Measurements from ENCODE around the gene SKP1. TPM values are rescaled to one million over a fixed set of nuclear protein-coding genes. Genes with fewer than 3 reads are reported as not detected.

The SKP1 gene
- total and polyA plus RNA-seq, 10 of the 15 experiments (the other 5 are each of a cell fraction or from before 2014, with no cell fraction given) = 100 to 1,686 (median 519) TPM

GRCh38 chr5:134195666-134196065 lies 18.9 kb upstream of the SKP1 start (continued):
- TF ChIP-seq CTCF (IDR thresholded peaks at IDR 0.05 in 2 of 3, conservative IDR thresholded peaks at IDR 0.05 in 1 of 3; ENCODE audit: control insufficient read depth in 2 of 3, extremely low read depth in 1 of 3, insufficient read depth in 1 of 3, low read depth in 3 of 3, low read length in 3 of 3) (no peak), E2F8 (IDR thresholded peaks at IDR 0.05; ENCODE audit: low read depth, partially characterized antibody) (no peak), JUNB (IDR thresholded peaks at IDR 0.05) (no peak), RCOR1 (conservative IDR thresholded peaks at IDR 0.05; ENCODE audit: low read depth, low read length) (no peak), WRNIP1 (IDR thresholded peaks at IDR 0.05; ENCODE audit: borderline replicate concordance, low read depth, low read length) (no peak), SPI1 (IDR thresholded peaks at IDR 0.05; ENCODE audit: borderline replicate concordance, insufficient read depth, low read depth, low read length) (no peak), SMAD5 (IDR thresholded peaks at IDR 0.05; ENCODE audit: low read depth) (no peak)
- TF ChIP-seq, protein P1, sequence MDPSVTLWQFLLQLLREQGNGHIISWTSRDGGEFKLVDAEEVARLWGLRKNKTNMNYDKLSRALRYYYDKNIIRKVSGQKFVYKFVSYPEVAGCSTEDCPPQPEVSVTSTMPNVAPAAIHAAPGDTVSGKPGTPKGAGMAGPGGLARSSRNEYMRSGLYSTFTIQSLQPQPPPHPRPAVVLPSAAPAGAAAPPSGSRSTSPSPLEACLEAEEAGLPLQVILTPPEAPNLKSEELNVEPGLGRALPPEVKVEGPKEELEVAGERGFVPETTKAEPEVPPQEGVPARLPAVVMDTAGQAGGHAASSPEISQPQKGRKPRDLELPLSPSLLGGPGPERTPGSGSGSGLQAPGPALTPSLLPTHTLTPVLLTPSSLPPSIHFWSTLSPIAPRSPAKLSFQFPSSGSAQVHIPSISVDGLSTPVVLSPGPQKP (IDR thresholded peaks at IDR 0.05; ENCODE audit: low read depth, low read length) = no peak

Data from GM12878 (cell line).